GM12872 (cell line): ENCODE results near the gene CLK3.

Experiments used
- TF ChIP-seq, protein P1 (sequence below): IDR thresholded peaks from 3 replicates; pipeline ENCODE4 v1.5.1; 2011; ENCODE audit warnings: low read depth, mild to moderate bottlenecking, low read length, moderate library complexity; ENCODE audit not compliant: insufficient read depth

The CLK3 gene

DNA sequence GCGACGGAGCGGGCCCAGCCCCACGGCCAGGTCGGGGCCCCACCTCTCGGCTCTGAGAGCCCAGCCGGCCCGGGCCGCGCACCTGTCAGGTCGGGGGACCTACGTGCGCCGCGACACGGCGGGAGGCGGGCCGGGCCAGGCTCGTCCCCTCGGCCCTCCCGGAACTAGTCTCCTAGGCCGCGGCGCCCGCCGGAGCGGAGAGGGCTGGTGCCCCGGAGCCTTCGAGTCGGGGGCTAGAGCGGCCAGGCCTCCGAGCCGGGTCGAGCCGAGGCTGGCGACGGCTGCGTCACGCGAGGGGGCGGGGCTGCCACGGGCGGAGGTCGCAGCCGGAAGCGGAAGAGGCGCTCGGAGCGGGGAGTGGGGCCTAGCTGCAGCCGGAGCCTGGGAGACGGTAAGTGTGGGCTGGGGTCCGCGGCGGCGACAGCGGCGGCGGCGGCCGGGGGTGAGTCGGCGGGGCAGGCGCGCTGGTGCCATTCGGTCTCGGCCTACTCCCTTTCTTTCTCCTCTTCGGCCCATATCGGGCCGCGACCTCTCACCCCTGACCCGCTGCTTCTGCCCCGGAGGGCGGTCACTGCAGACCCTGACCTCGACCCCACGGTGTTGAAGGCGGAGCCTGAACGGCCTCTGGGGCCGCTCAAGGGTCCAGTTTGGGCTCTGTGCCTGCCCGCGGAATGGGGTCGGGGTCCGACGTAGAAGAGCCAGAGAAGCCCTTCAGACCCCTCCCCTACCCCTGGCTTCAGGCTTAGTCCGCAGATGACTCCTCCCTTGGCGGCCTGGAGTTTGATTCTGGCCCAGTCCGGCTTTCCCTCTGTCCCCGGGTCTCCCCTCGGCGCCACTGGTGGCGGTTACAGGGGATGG is at the start of gene CLK3:
TSS of gene CLK3 (plus strand) at position 329 of the 858 bp plus-strand sequence. CDS start 3,361 bp downstream, outside the sequence.
- TF ChIP-seq, protein P1, sequence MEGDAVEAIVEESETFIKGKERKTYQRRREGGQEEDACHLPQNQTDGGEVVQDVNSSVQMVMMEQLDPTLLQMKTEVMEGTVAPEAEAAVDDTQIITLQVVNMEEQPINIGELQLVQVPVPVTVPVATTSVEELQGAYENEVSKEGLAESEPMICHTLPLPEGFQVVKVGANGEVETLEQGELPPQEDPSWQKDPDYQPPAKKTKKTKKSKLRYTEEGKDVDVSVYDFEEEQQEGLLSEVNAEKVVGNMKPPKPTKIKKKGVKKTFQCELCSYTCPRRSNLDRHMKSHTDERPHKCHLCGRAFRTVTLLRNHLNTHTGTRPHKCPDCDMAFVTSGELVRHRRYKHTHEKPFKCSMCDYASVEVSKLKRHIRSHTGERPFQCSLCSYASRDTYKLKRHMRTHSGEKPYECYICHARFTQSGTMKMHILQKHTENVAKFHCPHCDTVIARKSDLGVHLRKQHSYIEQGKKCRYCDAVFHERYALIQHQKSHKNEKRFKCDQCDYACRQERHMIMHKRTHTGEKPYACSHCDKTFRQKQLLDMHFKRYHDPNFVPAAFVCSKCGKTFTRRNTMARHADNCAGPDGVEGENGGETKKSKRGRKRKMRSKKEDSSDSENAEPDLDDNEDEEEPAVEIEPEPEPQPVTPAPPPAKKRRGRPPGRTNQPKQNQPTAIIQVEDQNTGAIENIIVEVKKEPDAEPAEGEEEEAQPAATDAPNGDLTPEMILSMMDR, result no peak

DNA sequence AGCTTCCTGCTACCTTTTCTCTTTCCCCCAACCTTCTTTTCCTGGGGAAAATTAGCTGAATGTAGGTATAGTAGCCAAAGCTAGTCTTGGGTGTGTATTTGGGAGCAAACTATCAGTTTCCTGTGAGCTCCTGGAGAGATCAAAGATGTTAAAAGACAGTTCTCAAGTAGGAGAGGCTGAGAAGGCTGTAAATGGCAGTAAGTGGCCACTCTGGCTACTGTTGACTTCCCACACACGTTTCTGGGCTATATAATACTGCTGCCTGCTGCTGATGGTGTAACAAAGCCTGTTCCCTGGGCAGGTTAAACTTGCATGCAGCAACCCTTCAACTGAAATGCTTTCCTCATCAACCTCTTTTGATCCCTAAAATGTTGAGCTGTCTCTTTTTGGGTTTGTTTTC is 47.0 kb upstream of the CLK3 start:
- TF ChIP-seq, protein P1, result no peak

DNA sequence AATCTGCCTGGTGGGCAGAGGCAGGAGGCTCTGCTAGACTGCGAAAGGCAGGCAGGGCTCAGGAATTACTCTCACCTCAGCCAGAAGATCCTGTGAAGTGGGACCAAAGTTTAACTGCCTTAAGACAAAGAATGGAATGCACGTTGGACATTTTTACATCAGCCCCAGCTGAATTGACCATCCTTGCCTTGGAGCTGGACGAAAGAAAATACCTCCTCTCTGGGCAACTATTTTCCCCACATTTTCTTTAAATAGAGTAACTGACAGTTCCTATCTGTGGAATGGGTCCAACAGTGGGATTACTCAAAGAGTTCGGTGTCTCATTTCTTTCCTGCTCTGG is 45.9 kb upstream of the CLK3 start:
- TF ChIP-seq, protein P1, result no peak

DNA sequence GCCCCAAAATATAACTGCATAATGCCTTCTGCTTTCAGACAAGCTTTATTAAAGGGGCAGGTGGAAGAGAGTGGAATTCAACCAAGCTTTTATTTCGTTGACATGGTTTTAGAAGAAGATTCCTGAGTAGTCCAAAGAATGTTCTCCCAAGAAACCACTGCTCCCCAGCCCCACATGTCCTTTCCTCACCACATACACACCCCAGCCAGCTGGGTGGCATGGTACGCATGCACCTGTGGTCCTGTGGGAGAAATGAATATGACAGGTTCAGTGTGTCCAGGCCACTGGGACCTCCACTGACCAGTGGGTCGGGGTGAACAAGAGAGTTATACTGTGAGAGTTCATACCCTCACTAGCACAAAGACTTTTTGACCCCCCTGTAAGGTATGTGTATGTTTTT is 44.4 kb upstream of the CLK3 start:
- TF ChIP-seq, protein P1, result no peak

DNA sequence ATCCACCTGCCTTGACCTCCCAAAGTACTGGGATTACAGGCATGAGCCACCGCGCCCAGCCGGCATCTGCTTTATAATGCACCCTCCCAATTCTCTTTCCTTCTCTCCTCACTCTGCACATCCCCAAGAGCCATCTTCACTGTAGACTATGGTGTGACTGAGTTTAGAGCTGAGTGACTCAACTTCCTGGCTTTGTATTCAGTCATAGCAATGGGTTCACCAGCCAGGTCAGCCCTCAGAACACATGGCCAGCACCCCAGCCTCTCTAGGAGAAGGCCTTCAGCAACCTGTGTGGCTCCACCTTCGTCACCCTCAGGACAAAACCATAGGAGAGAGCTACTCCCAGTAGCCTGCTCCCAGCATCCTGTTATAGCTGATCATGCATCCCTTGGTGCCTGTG is 41.6 kb upstream of the CLK3 start:
- TF ChIP-seq, protein P1, result no peak

DNA sequence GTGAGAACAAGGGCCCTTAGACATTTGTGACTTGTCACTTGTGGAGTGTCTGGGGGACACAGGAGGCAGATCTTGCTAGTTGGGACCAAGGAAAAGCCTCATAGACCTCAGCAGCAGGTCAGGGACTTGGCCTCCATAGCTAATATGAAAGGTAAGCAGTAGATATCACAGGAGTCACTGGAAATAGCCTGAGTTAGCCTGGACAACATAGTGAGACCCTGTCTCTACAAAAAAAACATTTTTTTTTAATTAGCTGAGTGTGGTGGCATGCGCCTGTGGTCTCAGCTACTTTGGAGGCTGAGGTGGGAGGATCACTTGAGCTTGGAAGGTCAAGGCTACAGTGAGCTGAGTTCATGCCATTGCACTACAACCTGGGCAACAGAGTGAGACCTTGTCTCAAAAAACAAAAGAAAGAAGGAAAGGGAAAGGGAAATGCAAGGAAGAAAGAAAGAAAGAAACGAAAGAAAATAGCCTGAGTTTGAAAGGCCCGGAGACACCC is 37.1 kb upstream of the CLK3 start:
- TF ChIP-seq, protein P1, result no peak

DNA sequence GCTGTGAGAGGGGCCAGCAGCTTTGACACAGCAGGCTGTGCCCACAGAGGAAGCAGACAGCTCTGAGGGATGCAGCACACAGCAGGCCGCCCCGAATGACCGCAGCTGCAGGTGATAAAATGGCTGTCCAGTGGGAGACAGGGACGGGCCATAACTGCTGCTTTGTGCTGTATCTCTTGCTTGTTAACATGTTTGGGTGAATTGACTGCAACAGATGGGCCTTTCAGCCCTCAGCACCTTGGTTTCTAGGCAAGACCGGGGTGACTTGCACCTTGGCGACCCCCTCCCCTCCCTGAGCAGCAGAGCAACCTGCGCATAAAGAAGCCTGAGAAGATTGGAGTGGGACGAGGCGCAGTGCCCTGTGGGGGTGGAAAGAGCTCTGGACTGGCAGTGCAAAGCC is 36.6 kb upstream of the CLK3 start:
- TF ChIP-seq, protein P1, result no peak
